SK-N-SH (cell line): ENCODE results near the gene DNAJB6. TPM values are rescaled to one million over a fixed set of nuclear protein-coding genes. Genes with fewer than 3 reads are reported as not detected.
"Not testable (repeated sequence)": the region's sequence is repeated elsewhere in the genome, so short reads cannot be mapped to it uniquely, and the experiment has no call there.

ENCODE experiments used
- CTCF ChIA-PET: fragments of 300-600, 350-600 bp; formaldehyde crosslinking; extraction: SDS; loops from one replicate; lab custom pipeline; 2021; lab: Yijun Ruan, JAX
- POLR2A ChIA-PET: fragments of 350-600 bp; sonication (Branson Sonifier 250); formaldehyde crosslinking; extraction: SDS; loops from one replicate; lab custom pipeline; 2020; ENCODE audit warnings: antibody characterized with exemption, inconsistent platforms; lab: Yijun Ruan, JAX
- DNase-seq: peaks from one replicate; pipeline ENCODE4 v3.0.0; 2012
- H2AFZ ChIP-seq: fragments of 200-600 bp; sonication (generic); 2 replicates; pipeline ENCODE4 v1.8.1; 2016; ENCODE audit warnings: antibody characterized with exemption, mild to moderate bottlenecking, low read depth
- H3F3A ChIP-seq: fragments of 200-600 bp; sonication (generic); replicated peaks from 2 replicates; pipeline ENCODE3; 2016; ENCODE audit warnings: antibody characterized with exemption, mild to moderate bottlenecking; ENCODE audit not compliant: insufficient read depth
- H3K27ac ChIP-seq, 2 experiments: fragments of 200-500 bp in 1 of 2; fragments of 200-600 bp in 1 of 2; sonication (Bioruptor generic) in 1 of 2; sonication (generic), shearing (Covaris generic) in 1 of 2; 2 replicates each; pipeline versions ENCODE4 v1.5.1 to v1.6.1; 2014 to 2016; ENCODE audit warnings: low read depth in 2 of 2, inconsistent platforms in 1 of 2, low read length in 1 of 2, mild to moderate bottlenecking in 1 of 2, mixed read lengths in 1 of 2
- H3K27me3 ChIP-seq: fragments of 200-600 bp; sonication (generic), shearing (Covaris generic); 2 replicates; pipeline ENCODE4 v1.6.1; 2016; ENCODE audit warnings: mixed run types; ENCODE audit not compliant: insufficient read depth
- H3K36me3 ChIP-seq, 2 experiments: fragments of 200-500 bp in 1 of 2; fragments of 200-600 bp in 1 of 2; sonication (Bioruptor generic) in 1 of 2; sonication (generic) in 1 of 2; replicated peaks in 1 of 2; 2 replicates each; pipeline versions ENCODE3 to v1.5.1; 2014 to 2016; ENCODE audit warnings: low read length in 1 of 2, mild to moderate bottlenecking in 1 of 2; ENCODE audit not compliant: insufficient read depth in 2 of 2, control insufficient read depth in 1 of 2
- H3K4me1 ChIP-seq, 2 experiments: fragments of 200-500 bp in 1 of 2; fragments of 200-600 bp in 1 of 2; sonication (Bioruptor generic) in 1 of 2; sonication (generic), shearing (Covaris generic) in 1 of 2; 2 replicates each; pipeline versions ENCODE4 v1.5.1 to v1.6.1; 2014 to 2016; ENCODE audit warnings: low read depth in 1 of 2, low read length in 1 of 2, mixed run types in 1 of 2; ENCODE audit not compliant: insufficient read depth in 2 of 2, control insufficient read depth in 1 of 2
- H3K4me2 ChIP-seq: fragments of 200-600 bp; sonication (generic), shearing (Covaris generic); 2 replicates; pipeline ENCODE4 v1.6.1; 2017; ENCODE audit warnings: mixed run types
- H3K4me3 ChIP-seq, 2 experiments: fragments of 200-500 bp in 1 of 2; fragments of 200-600 bp in 1 of 2; sonication (Bioruptor generic) in 1 of 2; sonication (generic), shearing (Covaris generic) in 1 of 2; 2 replicates each; pipeline versions ENCODE4 v1.5.1 to v1.8.1; 2014 to 2016; ENCODE audit warnings: low read depth in 2 of 2, inconsistent platforms in 1 of 2, low read length in 1 of 2, mild to moderate bottlenecking in 1 of 2, mixed read lengths in 1 of 2, moderate library complexity in 1 of 2
- H3K79me2 ChIP-seq: fragments of 200-600 bp; sonication (generic); 2 replicates; pipeline ENCODE4 v1.8.1; 2017; ENCODE audit warnings: mild to moderate bottlenecking; ENCODE audit not compliant: insufficient read depth
- H3K9ac ChIP-seq: fragments of 200-600 bp; sonication (generic); 2 replicates; pipeline ENCODE4 v1.6.1; 2017; ENCODE audit warnings: mixed run types
- H3K9me2 ChIP-seq: fragments of 200-600 bp; sonication (generic); 2 replicates; pipeline ENCODE4 v1.6.1; 2017; ENCODE audit warnings: mixed run types
- H3K9me3 ChIP-seq: fragments of 200-600 bp; sonication (generic); 2 replicates; pipeline ENCODE4 v1.6.1; 2017; ENCODE audit warnings: mixed run types, mild to moderate bottlenecking, moderate library complexity
- H4K20me1 ChIP-seq: fragments of 200-600 bp; sonication (generic); 2 replicates; pipeline ENCODE4 v1.6.1; 2017; ENCODE audit warnings: mild to moderate bottlenecking, mixed run types; ENCODE audit not compliant: insufficient read depth
- FOXJ3 ChIP-seq: sonication (generic); formaldehyde crosslinking; IDR thresholded peaks from 2 replicates; pipeline ENCODE4 v1.5.1; 2020; ENCODE audit warnings: mild to moderate bottlenecking, missing genetic modification reagents
- NFIC ChIP-seq: IDR thresholded peaks from 2 replicates; pipeline ENCODE4 v1.4.0; 2012; ENCODE audit warnings: borderline replicate concordance
- PBX3 ChIP-seq: IDR thresholded peaks from 2 replicates; pipeline ENCODE4; 2012
- RFX5 ChIP-seq: IDR thresholded peaks from 2 replicates; pipeline ENCODE4 v1.6.1; 2012; ENCODE audit warnings: mild to moderate bottlenecking, improper control_type of control experiment, low read length
- RXRA ChIP-seq: IDR thresholded peaks from 2 replicates; pipeline ENCODE4 v1.4.0; 2012; ENCODE audit warnings: low read depth, mild to moderate bottlenecking, borderline replicate concordance
- USF2 ChIP-seq: fragments of 150-350 bp; IDR thresholded peaks from 2 replicates; pipeline ENCODE4 v1.6.1; 2017; ENCODE audit warnings: antibody characterized with exemption, low read length, low read depth, borderline replicate concordance
- WGBS: methylation state at CpG from one replicate; pipeline ENCODE4 v1.1.6; 2017; ENCODE audit warnings: low lambda C conversion rate; 5-methylcytosine and 5-hydroxymethylcytosine counted together
- polyA plus RNA-seq, 3 experiments: library from polyadenylated mRNA; depleted of rRNA; stranded (reverse); fragments of >200 nt; gene quantifications; 2 replicates each; pipeline ENCODE4 v1.2.3, GENCODE V29; 2012

DNAJB6 gene
- polyA plus RNA-seq, 1 of the 3 experiments (the other 2 are of a cell fraction) = 176 TPM

- TF ChIP-seq USF2 (no peak), NFIC (no peak)
Observed at GRCh38 chr7:157329447-157329846, 7.4 kb upstream of the DNAJB6 start (continued).

GRCh38 chr7:157330567-157330966 is 6.2 kb upstream of the DNAJB6 start:
- CTCF ChIA-PET = interaction anchor here (0.6 to 6.6 kb wide), 7 partner anchors 9 to 1796 kb away, joined by 3 to 39 read pairs (median 3); no protein-coding TSS in a partner anchor
- 88% methylated on average over 10 of the region's 10 CpGs for WGBS

GRCh38 chr7:157331049-157331448 is 5.8 kb upstream of the DNAJB6 start:
- H3K4me3 ChIP-seq, H3K4me1 ChIP-seq, H2AFZ ChIP-seq, H3K9me3 ChIP-seq, H3K27ac ChIP-seq, H3K36me3 ChIP-seq, H3F3A ChIP-seq, H3K9ac ChIP-seq, POLR2A ChIA-PET, H4K20me1 ChIP-seq, H3K9me2 ChIP-seq, H3K4me2 ChIP-seq, H3K79me2 ChIP-seq, DNase-seq, H3K27me3 ChIP-seq: not testable (repeated sequence)
- CTCF ChIA-PET = interaction anchor here (0.6 to 6.6 kb wide), 5 partner anchors 9 to 81 kb away, joined by 3 to 39 read pairs (median 4); no protein-coding TSS in a partner anchor
- 78% methylated on average over 7 of the region's 7 CpGs for WGBS

More at GRCh38 chr7:157330567-157330966, 6.2 kb upstream of the DNAJB6 start:
- H2AFZ ChIP-seq, H3K4me1 ChIP-seq, POLR2A ChIA-PET, H3K36me3 ChIP-seq, DNase-seq, H4K20me1 ChIP-seq, H3K9ac ChIP-seq, H3K4me3 ChIP-seq, H3F3A ChIP-seq, H3K79me2 ChIP-seq, H3K9me3 ChIP-seq, H3K27ac ChIP-seq, H3K4me2 ChIP-seq, H3K27me3 ChIP-seq, H3K9me2 ChIP-seq: not testable (repeated sequence)

GRCh38 chr7:157335236-157335635 is 1.6 kb upstream of the DNAJB6 start:
- POLR2A ChIA-PET = no interaction called here

More at GRCh38 chr7:157335236-157335635, 1.6 kb upstream of the DNAJB6 start:
- no peak overlapping the region for H2AFZ ChIP-seq
- no peaks in the 10 kb centered on the region for H3K27me3 ChIP-seq
- peaks cover 15 to 17% of the 10 kb centered on the region in 2 experiments for H3K4me1 ChIP-seq
- CTCF ChIA-PET = interaction anchor here (1.2 to 1.8 kb wide), 2 partner anchors 20 to 52 kb away, joined by 4 read pairs; no protein-coding TSS in a partner anchor
- no peak overlapping the region for H3K27ac ChIP-seq
- H3K9me3 ChIP-seq = no peaks in the 10 kb centered on the region
- peaks cover 29% of the 10 kb centered on the region for H4K20me1 ChIP-seq
- DNase-seq = no peak
- no peak overlapping the region for H3K4me3 ChIP-seq
- H3F3A ChIP-seq = peaks cover 21% of the 10 kb centered on the region
- H3K4me2 ChIP-seq = no peak overlapping the region
- no peak for TF ChIP-seq RFX5
- no peak for TF ChIP-seq RXRA
- TF ChIP-seq FOXJ3 = no peak
- TF ChIP-seq PBX3 = no peak
- H3K79me2 ChIP-seq = peaks cover 33% of the 10 kb centered on the region
- no peaks in the 10 kb centered on the region for H3K9me2 ChIP-seq
- WGBS = 97% methylated on average over 5 of the region's 5 CpGs
- peaks cover 0 to 8% of the 10 kb centered on the region in 2 experiments for H3K36me3 ChIP-seq
- H3K9ac ChIP-seq = no peak overlapping the region
